Posterior cingulate gyrus (tissue), 11 donors: ENCODE data around the gene PEPD.

ENCODE experiments used
- DNase-seq, 10 donors: peaks; one replicate each; pipeline versions ENCODE4 v3.0.0 to v3.0.0-alpha.2; 2020 to 2021; ENCODE audit warnings: mixed read lengths in 3 of 10
- intact Hi-C: fragments of 100-400 bp; cut with DNase I; formaldehyde crosslinking; loops from one replicate; pipeline ENCODE4 v1.15.1; 2023

Gene PEPD

DNA sequence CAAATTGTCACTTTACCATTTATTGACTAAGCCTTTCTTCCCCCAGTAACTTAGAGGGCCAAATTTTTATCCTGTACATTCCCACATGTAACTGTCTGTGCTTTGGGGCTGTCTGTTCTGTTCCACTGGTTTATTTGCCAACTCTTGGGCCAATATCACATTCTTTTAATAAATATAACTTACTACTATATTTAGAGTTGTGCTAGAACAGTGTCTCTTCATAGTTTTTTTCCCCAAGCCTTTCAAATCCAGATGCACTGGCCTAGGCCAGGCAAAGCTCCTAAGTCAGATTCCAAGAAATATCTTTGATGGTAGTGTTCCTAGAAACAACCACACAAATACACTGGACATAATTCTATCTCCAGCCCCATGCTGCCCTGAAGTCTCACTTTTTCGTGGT is 164.0 kb downstream of the PEPD start:
- DNase-seq, result no peak
- intact Hi-C loops, result no loop called here

DNA sequence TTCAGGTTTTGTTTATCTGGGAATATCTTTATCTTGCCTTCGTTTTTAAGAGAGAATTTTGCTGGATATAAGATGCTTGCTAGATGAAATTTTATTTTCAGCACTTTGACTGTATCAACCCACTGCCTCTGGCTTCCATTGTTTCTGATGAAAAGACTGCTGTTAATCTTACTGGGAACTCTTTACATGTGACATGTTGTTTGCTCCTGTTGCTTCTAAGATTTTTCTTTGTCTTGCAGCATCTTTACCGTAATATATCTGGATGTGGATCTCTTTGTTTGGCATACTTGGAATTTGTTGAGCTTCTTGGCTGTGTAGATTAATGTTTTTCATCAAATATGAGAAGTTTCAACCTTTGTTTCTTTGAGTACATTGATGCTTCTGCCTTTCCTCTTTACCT is 166.1 kb downstream of the PEPD start:
- intact Hi-C loops, result no loop called here
- DNase-seq, result no peak

DNA sequence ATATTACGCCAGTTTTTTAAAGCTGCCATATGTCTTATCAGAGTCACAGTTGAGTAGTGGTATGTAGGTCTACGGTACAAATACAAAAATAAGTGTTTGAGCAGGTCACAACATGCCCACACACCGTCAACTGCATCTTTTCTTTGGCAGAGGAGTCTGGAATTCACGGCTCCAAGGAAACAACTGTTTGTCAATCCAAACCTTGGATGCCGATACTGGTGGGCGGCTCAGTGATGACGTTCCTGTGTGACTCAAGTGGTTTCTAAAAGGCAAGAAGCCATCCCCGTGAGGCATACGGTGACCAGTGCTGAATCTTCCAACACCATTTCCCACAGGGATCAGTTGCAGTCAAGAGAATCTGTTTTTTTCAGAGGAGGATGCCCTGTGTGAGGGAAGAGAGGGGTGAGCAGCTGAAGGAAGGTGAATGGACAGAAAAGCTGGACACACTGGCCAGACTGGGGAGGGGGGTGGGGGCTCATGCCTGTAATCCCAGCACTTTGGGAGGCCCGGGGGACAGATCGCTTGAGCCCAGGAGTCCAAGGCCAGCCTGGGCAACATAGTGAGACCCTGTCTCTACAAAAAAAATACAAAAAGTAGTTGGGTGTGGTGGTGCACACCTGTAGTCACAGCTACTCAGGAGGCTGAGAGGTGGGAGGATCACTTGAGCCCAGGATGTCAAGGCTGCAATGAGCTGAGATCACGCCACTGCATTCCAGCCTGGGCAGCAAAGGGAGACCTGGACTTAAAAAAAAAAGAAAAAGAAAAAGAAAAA is 170.9 kb downstream of the PEPD start:
- intact Hi-C loops, result no loop called here
- peak in 4 of 10 donors; percentile 40 to 85 (median 62) for DNase-seq

DNA sequence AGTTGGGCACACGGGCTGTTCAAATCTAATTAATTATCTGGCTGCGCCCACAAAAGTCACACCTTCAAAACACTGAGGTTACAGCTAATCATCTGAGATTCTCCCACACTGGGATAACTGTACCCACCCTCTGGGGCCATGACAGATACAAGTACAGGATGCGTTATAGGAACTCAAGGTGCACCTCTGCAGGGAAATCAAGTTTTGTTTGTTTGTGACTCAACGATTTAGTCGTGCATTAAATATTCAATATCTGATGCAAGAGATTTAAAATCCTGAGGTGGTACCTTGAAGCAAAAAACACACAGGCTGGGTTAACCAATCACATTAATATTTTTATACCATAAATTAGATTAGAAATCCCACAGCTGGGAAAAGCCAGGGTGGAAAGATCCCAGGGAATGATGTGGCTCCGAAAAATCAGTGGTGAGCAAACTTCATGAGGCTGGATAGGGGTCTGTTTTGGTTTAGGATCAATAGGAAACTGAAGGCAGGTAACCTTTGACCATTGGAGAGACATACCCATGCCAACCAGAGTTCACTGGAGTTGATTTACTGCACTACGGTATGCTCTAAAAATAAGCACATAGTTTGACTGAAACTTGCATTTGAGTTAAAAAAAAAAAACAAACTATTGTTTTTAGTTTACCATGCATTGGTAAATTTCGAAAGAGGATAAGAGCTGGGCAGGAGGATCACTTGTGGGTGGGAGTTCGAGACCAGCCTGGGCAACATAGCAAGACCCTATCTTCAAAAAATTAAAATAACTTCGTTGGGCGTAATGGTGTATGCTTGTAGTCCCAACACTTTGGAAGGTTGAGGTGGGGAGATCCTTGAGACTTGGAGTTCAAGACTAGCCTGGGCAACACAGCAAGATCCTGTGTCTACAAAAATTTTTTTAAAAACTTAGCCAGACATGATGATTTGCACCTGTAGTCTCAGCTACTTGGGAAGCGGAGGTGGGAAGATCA is 172.0 kb downstream of the PEPD start:
- no peak for DNase-seq
- intact Hi-C loops, result no loop called here

DNA sequence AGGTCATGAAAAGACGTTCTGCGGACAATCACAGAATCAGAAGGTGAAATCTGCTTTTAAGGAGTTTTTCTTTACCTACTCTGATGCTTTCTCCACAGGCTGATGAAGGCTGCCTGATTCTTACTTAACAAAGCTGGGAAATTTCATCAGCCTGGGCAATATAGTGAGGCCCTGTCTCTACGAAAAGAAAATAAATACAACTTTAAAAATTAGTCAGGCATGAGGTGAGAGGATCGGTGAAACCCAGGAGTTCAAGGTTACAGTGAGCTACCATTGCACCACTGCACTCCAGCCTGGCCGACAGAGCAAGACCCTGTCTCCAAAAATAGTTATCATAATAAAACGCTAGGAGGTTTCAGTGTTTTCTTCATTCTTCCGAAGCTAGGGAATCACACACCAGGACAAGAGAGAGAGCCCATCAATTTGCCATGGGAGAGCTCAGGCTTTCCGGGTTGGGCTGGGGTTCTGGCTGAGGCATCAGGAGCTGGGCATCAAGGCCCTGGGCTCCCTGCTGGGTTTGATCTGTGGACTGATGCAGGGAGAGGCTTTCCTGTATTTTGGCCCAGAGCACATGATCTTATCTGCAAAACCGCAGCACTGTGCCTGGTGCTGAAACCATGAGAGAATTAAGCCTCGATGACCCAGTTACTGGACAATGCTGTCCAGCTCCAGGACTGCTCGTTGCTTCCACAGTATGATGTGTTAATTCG is 173.1 kb downstream of the PEPD start:
- intact Hi-C loops, result no loop called here
- no peak for DNase-seq

DNA sequence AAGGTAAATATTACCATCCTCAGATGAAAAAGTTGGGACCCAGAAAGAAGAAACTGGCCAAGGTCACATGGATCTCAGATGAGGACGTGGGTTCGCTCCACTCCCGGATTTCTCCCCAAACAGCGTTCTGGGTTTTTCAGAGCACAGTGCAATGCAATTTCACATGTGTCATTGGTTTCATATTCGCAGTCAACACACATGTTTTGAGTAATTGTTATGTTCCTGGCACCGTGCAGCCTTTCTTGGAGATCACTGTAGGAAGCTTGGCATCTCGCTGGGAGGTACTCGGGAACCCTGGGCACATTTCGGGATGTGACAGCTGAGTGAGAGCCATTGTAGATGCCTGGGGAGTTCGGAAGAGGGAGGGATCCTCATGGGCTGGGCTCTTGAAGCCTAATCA is 174.3 kb downstream of the PEPD start:
- intact Hi-C loops, result no loop called here
- no peak for DNase-seq

DNA sequence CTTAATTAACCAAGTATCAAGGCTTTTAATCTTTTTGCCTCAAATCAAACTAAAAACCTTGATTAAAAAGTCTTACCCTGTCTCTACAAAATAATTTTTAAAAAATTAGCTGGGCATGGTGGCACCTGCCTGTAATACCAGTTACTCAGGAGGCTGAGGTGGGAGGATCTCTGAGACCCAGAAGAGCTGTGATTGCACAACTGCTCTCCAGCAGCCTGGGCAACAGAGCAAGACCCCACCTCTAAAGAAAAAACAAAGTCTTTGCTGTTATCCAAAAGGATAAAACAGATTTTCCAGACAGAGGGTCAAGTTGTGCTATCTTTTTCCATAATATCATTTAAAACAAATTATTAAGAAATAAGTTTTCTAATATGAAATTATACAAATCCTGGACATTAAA is 174.9 kb downstream of the PEPD start:
- DNase-seq, result no peak
- intact Hi-C loops, result no loop called here

DNA sequence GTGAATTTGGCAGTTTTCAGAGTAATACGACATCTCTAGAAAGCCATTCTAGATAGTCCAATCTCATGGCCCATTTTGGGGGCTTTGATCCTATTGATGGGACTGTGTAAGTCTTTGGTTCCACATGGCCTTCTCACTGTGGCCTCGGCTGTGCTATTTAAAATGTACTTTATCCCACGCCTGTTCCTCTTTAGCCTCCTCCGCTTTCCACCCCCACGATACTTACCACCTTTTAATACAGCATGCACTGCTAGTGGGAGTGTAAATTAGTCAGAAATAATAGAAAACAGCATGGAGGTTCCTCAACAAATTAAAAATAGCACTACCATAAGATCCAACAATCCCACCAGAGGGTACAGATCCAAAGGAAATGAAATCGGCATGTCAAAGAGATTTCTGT is 176.4 kb downstream of the PEPD start:
- intact Hi-C loops, result no loop called here
- no peak for DNase-seq

DNA sequence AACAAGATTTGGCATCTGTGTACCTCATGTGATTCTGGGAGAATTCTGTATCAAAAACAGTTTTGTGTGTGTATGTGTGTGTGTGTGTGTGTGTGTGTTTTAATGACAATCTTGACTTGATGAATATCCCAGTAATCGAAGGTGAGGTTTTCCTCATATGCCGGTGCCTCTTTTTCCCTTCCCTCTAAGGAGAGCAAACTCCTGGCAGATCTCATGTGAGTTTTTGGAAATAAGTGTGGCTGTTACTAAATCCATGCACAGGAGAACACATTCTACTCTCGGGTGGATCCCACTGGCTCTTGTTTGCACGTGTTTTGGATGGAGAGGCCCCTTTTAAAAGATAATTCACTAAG is 177.0 kb downstream of the PEPD start:
- intact Hi-C loops, result no loop called here
- no peak for DNase-seq

DNA sequence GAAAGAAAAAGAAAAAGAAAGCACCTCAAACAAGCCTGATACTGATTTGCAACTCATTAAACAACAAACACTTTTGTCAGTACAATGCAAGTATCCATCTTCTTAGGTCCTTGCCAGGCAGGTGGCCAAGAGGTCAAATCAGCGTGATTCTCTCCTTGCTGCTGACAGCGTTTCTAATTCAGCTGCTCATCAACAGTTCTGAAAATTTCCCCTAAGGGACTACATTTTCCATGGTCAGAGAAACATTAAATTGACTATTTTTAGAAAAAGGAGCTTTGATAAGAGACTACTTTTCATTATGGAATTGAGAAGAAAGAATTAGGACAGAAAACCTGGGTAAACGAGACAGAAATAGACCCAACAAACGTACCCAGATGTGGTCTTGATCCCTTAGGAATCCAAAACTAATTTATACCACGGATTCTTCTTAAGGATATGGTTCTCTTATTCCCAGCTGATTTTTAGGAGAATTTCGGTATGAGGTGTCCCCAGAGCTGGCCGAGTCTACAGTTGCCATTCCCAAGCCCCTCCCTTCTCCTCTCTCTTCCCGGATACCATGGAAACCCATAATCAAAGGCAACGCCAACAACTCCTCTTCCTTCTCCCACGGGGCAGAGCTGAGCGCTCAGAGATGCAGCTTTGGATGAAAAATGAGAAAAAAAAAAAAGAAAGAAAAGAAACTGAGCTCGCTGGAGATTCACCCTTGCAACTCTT is 177.6 kb downstream of the PEPD start:
- intact Hi-C loops, result no loop called here
- DNase-seq, result peak in 4 of 10 donors; percentile 13 to 85 (median 15)

DNA sequence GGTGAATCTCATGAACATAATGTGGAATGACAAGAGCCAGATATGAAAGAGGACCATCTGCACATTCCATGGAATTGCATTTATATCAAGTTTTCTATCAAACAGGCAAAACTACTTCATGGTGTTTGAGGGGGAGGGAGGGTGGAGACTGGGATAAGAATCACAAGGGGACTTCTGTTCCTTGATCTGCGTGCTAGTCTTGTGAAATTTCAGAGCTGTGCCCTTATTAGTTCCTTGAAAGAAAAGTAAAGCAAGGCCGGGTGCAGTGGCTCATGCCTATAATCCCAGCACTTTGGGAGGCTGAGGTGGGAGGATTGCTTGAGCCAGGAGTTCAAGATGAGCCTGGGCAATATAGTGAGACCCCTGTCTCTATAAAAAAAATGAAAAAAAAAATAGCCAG is 178.3 kb downstream of the PEPD start:
- no peak for DNase-seq
- intact Hi-C loops, result no loop called here

DNA sequence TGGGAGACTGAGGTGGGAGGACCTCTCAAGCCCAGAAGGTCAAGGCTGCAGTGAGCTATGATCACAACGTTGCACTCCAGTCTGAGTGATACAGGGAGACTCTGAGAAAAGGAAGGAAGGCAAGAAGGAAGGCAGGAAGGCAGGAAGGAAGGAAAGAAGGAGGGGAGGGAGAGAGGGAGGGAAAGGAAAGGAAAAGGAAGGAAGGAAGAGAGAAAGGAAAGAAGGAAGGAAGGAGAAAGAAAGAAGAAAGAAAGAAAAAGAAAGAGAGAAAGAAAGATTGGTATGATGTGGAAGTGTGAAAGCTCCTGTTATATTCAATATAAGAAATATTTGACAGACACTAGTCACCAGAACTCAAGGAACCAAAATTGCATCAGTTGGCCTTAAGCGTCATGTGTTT is 180.6 kb downstream of the PEPD start:
- intact Hi-C loops, result no loop called here
- no peak for DNase-seq

DNA sequence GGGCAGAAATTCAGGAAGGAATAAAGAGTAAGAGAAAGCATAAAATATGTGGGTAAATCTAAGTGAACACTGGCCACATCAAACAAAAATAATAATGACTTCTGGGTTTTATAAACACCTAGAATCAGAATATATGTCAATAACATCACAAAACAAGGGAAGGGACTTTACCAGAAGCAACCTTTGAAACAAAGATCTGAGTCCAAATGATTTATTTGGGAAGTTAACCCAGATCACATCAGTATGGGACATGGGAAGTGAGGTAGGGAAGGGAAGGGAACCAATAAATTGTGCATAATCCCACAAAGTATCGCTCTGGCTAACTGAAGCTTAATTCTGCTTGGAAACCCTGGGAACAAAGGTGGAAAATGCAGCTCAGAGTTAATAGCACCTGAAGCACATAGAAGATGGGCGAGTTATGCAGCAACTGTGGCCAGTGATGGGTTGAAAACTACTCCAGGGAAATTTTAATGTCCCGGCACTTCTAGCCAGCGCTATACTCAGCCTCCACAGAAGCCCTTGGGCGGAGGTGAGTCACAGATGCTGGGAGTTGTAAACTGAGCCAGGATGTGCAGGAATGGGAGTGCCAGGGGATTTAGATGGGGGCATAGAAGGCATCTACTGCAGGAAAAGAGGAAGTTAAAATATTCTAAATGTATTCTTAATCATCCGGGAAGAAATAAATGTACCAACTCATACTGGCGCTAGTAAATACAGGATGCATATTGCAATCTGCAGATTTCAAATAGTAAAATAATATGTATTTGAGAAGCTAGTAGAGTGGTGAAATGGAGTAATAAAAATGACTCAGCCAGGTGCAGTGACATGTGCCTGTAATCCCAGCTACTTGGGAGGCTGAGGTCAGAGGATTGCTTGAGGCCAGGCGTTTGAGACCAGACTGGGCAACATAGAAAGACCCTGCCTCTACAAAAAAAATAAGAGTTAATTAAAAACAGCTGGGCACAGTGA is 182.3 kb downstream of the PEPD start:
- no peak for DNase-seq
- intact Hi-C loops, result no loop called here
